IMR-90 (cell line): ENCODE measurements around the gene TSN. TPM values are rescaled to one million over a fixed set of nuclear protein-coding genes. Genes with fewer than 3 reads are reported as not detected.

ENCODE experiments used
- ATAC-seq: fragments of 200-7000 bp; cut with Tn5 transposase; 2 replicates; pipeline ENCODE4 v1.9.1; 2020; ENCODE audit warnings: low read depth, mild to moderate bottlenecking, moderate library complexity
- BruUV-seq: library from RNA; stranded (reverse); fragments of 400-500 nt; replicated peaks from 2 replicates; lab custom pipeline; 2021; lab: Mats Ljungman, UMichigan
- CTCF ChIA-PET: fragments of 300-600 bp; formaldehyde crosslinking; extraction: SDS; loops from one replicate; lab custom pipeline; 2021; ENCODE audit warnings: antibody characterized with exemption; lab: Yijun Ruan, JAX
- POLR2A ChIA-PET: fragments of 300-600 bp; sonication (Branson Sonifier 250); formaldehyde crosslinking; loops from one replicate; lab custom pipeline; 2022; ENCODE audit warnings: antibody characterized with exemption; ENCODE audit not compliant: unreplicated experiment; lab: Charles Lee
- DNase-seq: peaks from one replicate; pipeline ENCODE4 v3.0.0; 2013
- H2AFZ ChIP-seq: replicated peaks from 2 replicates; pipeline ENCODE3; 2013; ENCODE audit warnings: low read length, mild to moderate bottlenecking; ENCODE audit not compliant: poor library complexity
- H2AK5ac ChIP-seq: 2 replicates; pipeline ENCODE4 v1.6.1; 2013; ENCODE audit warnings: low read depth, low read length, inconsistent platforms
- H2AK9ac ChIP-seq: replicated peaks from 2 replicates; pipeline ENCODE3; 2013; ENCODE audit warnings: mild to moderate bottlenecking, low read depth, low read length, moderate library complexity; ENCODE audit not compliant: poor library complexity
- H2BK120ac ChIP-seq: 2 replicates; pipeline ENCODE4 v1.6.1; 2013; ENCODE audit warnings: low read depth, low read length, inconsistent platforms
- H2BK15ac ChIP-seq: 3 replicates; pipeline ENCODE4 v1.6.1; 2013; ENCODE audit warnings: low read depth, low read length, inconsistent platforms
- H2BK20ac ChIP-seq: 2 replicates; pipeline ENCODE4 v1.6.1; 2013; ENCODE audit warnings: low read depth, mild to moderate bottlenecking, inconsistent platforms, low read length, moderate library complexity
- H2BK5ac ChIP-seq: 2 replicates; pipeline ENCODE4 v1.6.1; 2013; ENCODE audit warnings: mild to moderate bottlenecking, low read depth, low read length, inconsistent platforms; ENCODE audit not compliant: poor library complexity, severe bottlenecking
- H3K14ac ChIP-seq: replicated peaks from 2 replicates; pipeline ENCODE4 v1.6.1; 2013; ENCODE audit warnings: low read depth, low read length, inconsistent platforms
- H3K18ac ChIP-seq: 2 replicates; pipeline ENCODE4 v1.6.1; 2013; ENCODE audit warnings: low read depth, low read length, control low read depth
- H3K23ac ChIP-seq: 2 replicates; pipeline ENCODE4 v1.6.1; 2013; ENCODE audit warnings: low read depth, low read length, inconsistent platforms
- H3K27ac ChIP-seq: 2 replicates; pipeline ENCODE4 v1.5.1; 2013; ENCODE audit warnings: mild to moderate bottlenecking, control low read depth, low read length; ENCODE audit not compliant: insufficient read depth
- H3K27me3 ChIP-seq: 2 replicates; pipeline ENCODE4 v1.6.1; 2013; ENCODE audit warnings: low read length; ENCODE audit not compliant: control insufficient read depth, insufficient read depth
- H3K36me3 ChIP-seq: 2 replicates; pipeline ENCODE4 v1.6.1; 2013; ENCODE audit warnings: low read length, mixed read lengths; ENCODE audit not compliant: control insufficient read depth, insufficient read depth
- H3K4ac ChIP-seq: 2 replicates; pipeline ENCODE4 v1.6.1; 2013; ENCODE audit warnings: low read depth, low read length, inconsistent platforms
- H3K4me1 ChIP-seq: 2 replicates; pipeline ENCODE4 v1.6.1; 2013; ENCODE audit warnings: low read length, mixed read lengths; ENCODE audit not compliant: control insufficient read depth, insufficient read depth
- H3K4me2 ChIP-seq: 2 replicates; pipeline ENCODE4 v1.6.1; 2013; ENCODE audit warnings: low read depth, mild to moderate bottlenecking, control low read depth, low read length, moderate library complexity
- H3K4me3 ChIP-seq: 2 replicates; pipeline ENCODE4 v1.5.1; 2013; ENCODE audit warnings: low read depth, mild to moderate bottlenecking, control low read depth, low read length, moderate library complexity; ENCODE audit not compliant: insufficient read depth
- H3K56ac ChIP-seq: 2 replicates; pipeline ENCODE4 v1.6.1; 2013; ENCODE audit warnings: low read length, inconsistent platforms; ENCODE audit not compliant: insufficient read depth; ENCODE audit errors: extremely low read depth
- H3K79me1 ChIP-seq, 2 experiments: 2 replicates each; pipeline ENCODE4 v1.6.1; 2013; ENCODE audit warnings: low read length in 2 of 2, inconsistent platforms in 1 of 2, low read depth in 1 of 2
- H3K9ac ChIP-seq: 2 replicates; pipeline ENCODE4 v1.6.1; 2013; ENCODE audit warnings: low read depth, low read length, control low read depth
- H3K9me1 ChIP-seq: 2 replicates; pipeline ENCODE4 v1.6.1; 2013; ENCODE audit warnings: low read length, inconsistent platforms; ENCODE audit not compliant: insufficient read depth
- H3K9me3 ChIP-seq: 2 replicates; pipeline ENCODE4 v1.6.1; 2013; ENCODE audit warnings: low read length; ENCODE audit not compliant: control insufficient read depth, insufficient read depth
- H4K20me1 ChIP-seq: 2 replicates; pipeline ENCODE4 v1.6.1; 2013; ENCODE audit warnings: low read length, inconsistent platforms; ENCODE audit not compliant: insufficient read depth
- H4K5ac ChIP-seq: 2 replicates; pipeline ENCODE4 v1.6.1; 2013; ENCODE audit warnings: mild to moderate bottlenecking, low read depth, low read length, control low read depth
- H4K8ac ChIP-seq, 2 experiments: 2 replicates each; pipeline ENCODE4 v1.6.1; 2013; ENCODE audit warnings: low read depth in 2 of 2, low read length in 2 of 2, control low read depth in 1 of 2, inconsistent platforms in 1 of 2
- H4K91ac ChIP-seq: 2 replicates; pipeline ENCODE4 v1.6.1; 2013; ENCODE audit warnings: low read depth, low read length, inconsistent platforms; ENCODE audit not compliant: insufficient read depth
- BHLHE40 ChIP-seq: fragments of 150-350 bp; IDR thresholded peaks from 2 replicates; pipeline ENCODE4 v1.6.1; 2016; ENCODE audit warnings: mild to moderate bottlenecking, low read depth, low read length
- CEBPB ChIP-seq: IDR thresholded peaks from 2 replicates; pipeline ENCODE4 v1.6.1; 2012; ENCODE audit warnings: low read depth, low read length, improper control_type of control experiment
- CHD1 ChIP-seq: IDR thresholded peaks from 2 replicates; pipeline ENCODE4 v1.6.1; 2012; ENCODE audit warnings: low read depth, low read length, improper control_type of control experiment
- FOS ChIP-seq: fragments of 150-350 bp; IDR thresholded peaks from 2 replicates; pipeline ENCODE4 v1.6.1; 2016; ENCODE audit warnings: low read depth, low read length
- MAFK ChIP-seq: IDR thresholded peaks from 2 replicates; pipeline ENCODE4 v1.6.1; 2012; ENCODE audit warnings: low read depth, low read length, improper control_type of control experiment
- MXI1 ChIP-seq: IDR thresholded peaks from 2 replicates; pipeline ENCODE4 v1.6.1; 2012; ENCODE audit warnings: low read depth, mild to moderate bottlenecking, low read length, moderate library complexity, borderline replicate concordance
- POLR2A ChIP-seq: IDR thresholded peaks from 2 replicates; pipeline ENCODE4 v1.6.1; 2012; ENCODE audit warnings: mild to moderate bottlenecking, low read depth, low read length
- RAD21 ChIP-seq: IDR thresholded peaks from 2 replicates; pipeline ENCODE4 v1.6.1; 2012; ENCODE audit warnings: low read length, improper control_type of control experiment
- RCOR1 ChIP-seq: IDR thresholded peaks from 2 replicates; pipeline ENCODE4 v1.6.1; 2012; ENCODE audit warnings: mild to moderate bottlenecking, low read length, improper control_type of control experiment; ENCODE audit not compliant: insufficient replicate concordance
- RFX5 ChIP-seq: IDR thresholded peaks from 2 replicates; pipeline ENCODE4 v1.8.0; 2012; ENCODE audit warnings: low read depth, mild to moderate bottlenecking, low read length, moderate library complexity
- SMC3 ChIP-seq: fragments of 150-350 bp; IDR thresholded peaks from 2 replicates; pipeline ENCODE4 v1.6.1; 2016; ENCODE audit warnings: low read depth, mild to moderate bottlenecking, antibody characterized with exemption, low read length, moderate library complexity
- WGBS, 2 experiments: methylation state at CpG; one replicate each; pipeline versions ENCODE4 v1.1.5 to v1.1.7; 2013; ENCODE audit warnings: missing lambda C conversion rate in 2 of 2; ENCODE audit not compliant: insufficient read length in 1 of 2; ENCODE audit errors: extremely low coverage in 2 of 2; 5-methylcytosine and 5-hydroxymethylcytosine counted together
- dilution Hi-C: fragments of 300-500 bp; cut with HindIII; formaldehyde crosslinking; loops from one replicate; pipeline ENCODE4 v1.14.3; 2018; ENCODE audit warnings: low sequenced_read_pairs; ENCODE audit not compliant: unreplicated experiment
- in situ Hi-C: fragments of 300-500 bp; cut with MboI; formaldehyde crosslinking; loops from 3 replicates; pipeline ENCODE4 v1.14.3; 2019; ENCODE audit warnings: low sequenced_read_pairs, inconsistent platforms, mixed read lengths
- intact Hi-C: fragments of 100-400 bp; cut with micrococcal nuclease; formaldehyde crosslinking; loops from 2 replicates; pipeline ENCODE4 v1.10.0; 2022
- polyA plus RNA-seq, 3 experiments: library from polyadenylated mRNA; depleted of rRNA; stranded (reverse); fragments of >200 nt; gene quantifications; 2 replicates each; pipeline ENCODE4 v1.2.3, GENCODE V29; 2012; ENCODE audit warnings: low replicate concordance in 1 of 3
- total RNA-seq: library from RNA; depleted of rRNA; stranded (reverse); fragments of >200 nt; gene quantifications from 2 replicates; pipeline ENCODE4 v1.2.3, GENCODE V29; 2012
- TF ChIP-seq, protein P1 (sequence below): fragments of 150-350 bp; IDR thresholded peaks from 2 replicates; pipeline ENCODE4 v1.6.1; 2017; ENCODE audit warnings: mild to moderate bottlenecking, antibody characterized with exemption, low read length, low read depth
- TF ChIP-seq, protein P2 (sequence below): fragments of 150-350 bp; IDR thresholded peaks from 2 replicates; pipeline ENCODE4 v1.6.1; 2016; ENCODE audit warnings: low read depth, mild to moderate bottlenecking, low read length, moderate library complexity, borderline replicate concordance

Gene TSN
- total and polyA plus RNA-seq, 2 of the 4 experiments (the other 2 are of a cell fraction) = 31.0 to 56.3 TPM

DNA sequence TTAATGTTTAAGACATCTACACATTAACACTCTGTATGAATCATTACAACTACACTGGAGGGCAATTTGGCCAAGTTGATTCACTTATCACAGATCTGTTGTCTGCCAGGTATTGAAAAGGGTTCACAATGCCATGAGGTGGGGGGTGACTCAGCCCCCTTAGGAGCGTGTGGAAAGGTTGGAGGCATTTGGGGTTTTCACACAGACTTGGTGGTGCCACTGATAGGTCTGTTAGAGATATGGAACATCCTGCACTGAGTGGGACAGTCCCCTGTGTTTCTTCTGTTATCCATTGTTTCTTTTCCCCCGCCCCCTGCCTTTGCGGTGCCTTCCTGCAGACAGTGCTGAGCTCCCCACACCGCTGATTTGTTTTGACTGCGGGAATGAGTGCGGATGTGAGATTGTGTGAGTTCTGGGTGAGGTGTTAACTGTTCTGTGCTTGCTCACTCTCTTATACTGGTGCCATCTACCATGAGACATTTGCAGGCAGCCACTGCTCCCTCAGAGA is 9.3 kb upstream of the TSN start:
- Histone ChIP-seq H3K4me1 (no peaks in the 10 kb centered on the region), H4K5ac (no peak overlapping the region), H3K9me3 (no peaks in the 10 kb centered on the region), H4K20me1 (no peaks in the 10 kb centered on the region), H3K14ac (no peak overlapping the region), H2AFZ (no peak overlapping the region), H3K27me3 (peaks cover 3% of the 10 kb centered on the region; the same call in 1 of the 2 replicates), H3K56ac (no peak overlapping the region), H2BK15ac (no peak overlapping the region), H3K9me1 (no peaks in the 10 kb centered on the region), H3K4me3 (no peak overlapping the region), H2AK5ac (no peak overlapping the region), H3K27ac (no peak overlapping the region), H3K9ac (no peak overlapping the region), H2BK5ac (no peak overlapping the region), H2AK9ac (no peak overlapping the region), H4K91ac (no peak overlapping the region), H3K36me3 (no peaks in the 10 kb centered on the region), H4K8ac (no peak overlapping the region), H3K79me1 (no peaks in the 10 kb centered on the region), H3K4ac (no peak overlapping the region), H2BK20ac (no peak overlapping the region), H2BK120ac (no peak overlapping the region), H3K23ac (no peak overlapping the region), H3K18ac (no peak overlapping the region), H3K4me2 (no peak overlapping the region)
- intact Hi-C loops (loop anchor here (10.0 kb wide), 1 partner anchor 651 kb away; no protein-coding TSS in a partner anchor), dilution Hi-C loops (no loop called here), in situ Hi-C loops (loop anchor here (25.0 kb wide), 1 partner anchor 659 kb away; no protein-coding TSS in a partner anchor)
- TF ChIP-seq BHLHE40 (no peak), MAFK (no peak), FOS (no peak), POLR2A (no peak), RCOR1 (no peak), RFX5 (no peak), CEBPB (no peak), SMC3 (no peak), MXI1 (no peak), CHD1 (no peak), RAD21 (no peak)
- TF ChIP-seq, protein P1, sequence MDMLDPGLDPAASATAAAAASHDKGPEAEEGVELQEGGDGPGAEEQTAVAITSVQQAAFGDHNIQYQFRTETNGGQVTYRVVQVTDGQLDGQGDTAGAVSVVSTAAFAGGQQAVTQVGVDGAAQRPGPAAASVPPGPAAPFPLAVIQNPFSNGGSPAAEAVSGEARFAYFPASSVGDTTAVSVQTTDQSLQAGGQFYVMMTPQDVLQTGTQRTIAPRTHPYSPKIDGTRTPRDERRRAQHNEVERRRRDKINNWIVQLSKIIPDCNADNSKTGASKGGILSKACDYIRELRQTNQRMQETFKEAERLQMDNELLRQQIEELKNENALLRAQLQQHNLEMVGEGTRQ = no peak
- TF ChIP-seq, protein P2, sequence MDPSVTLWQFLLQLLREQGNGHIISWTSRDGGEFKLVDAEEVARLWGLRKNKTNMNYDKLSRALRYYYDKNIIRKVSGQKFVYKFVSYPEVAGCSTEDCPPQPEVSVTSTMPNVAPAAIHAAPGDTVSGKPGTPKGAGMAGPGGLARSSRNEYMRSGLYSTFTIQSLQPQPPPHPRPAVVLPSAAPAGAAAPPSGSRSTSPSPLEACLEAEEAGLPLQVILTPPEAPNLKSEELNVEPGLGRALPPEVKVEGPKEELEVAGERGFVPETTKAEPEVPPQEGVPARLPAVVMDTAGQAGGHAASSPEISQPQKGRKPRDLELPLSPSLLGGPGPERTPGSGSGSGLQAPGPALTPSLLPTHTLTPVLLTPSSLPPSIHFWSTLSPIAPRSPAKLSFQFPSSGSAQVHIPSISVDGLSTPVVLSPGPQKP = no peak
- no peak for ATAC-seq
- CTCF ChIA-PET = no interaction called here
- POLR2A ChIA-PET = no interaction called here
- no TSS peak for BruUV-seq
- DNase-seq = no peak
- WGBS, 2 experiments = 0% methylated on average over 1 of the region's 6 CpGs; no CpG with 5 or more reads in 1 of the 2 experiments
